22Rv1 (cell line): Measurements from ENCODE around the gene ABLIM2.

Source experiments
- ZFX ChIP-seq: fragments of 450-650 bp; IDR thresholded peaks from 2 replicates; pipeline ENCODE4 v1.6.1; 2017; ENCODE audit warnings: antibody characterized with exemption, borderline replicate concordance
- TF ChIP-seq, protein P1 (sequence below): fragments of 450-650 bp; IDR thresholded peaks from 2 replicates; pipeline ENCODE4 v1.5.1; 2017; ENCODE audit warnings: mild to moderate bottlenecking

- TF ChIP-seq, protein P1, sequence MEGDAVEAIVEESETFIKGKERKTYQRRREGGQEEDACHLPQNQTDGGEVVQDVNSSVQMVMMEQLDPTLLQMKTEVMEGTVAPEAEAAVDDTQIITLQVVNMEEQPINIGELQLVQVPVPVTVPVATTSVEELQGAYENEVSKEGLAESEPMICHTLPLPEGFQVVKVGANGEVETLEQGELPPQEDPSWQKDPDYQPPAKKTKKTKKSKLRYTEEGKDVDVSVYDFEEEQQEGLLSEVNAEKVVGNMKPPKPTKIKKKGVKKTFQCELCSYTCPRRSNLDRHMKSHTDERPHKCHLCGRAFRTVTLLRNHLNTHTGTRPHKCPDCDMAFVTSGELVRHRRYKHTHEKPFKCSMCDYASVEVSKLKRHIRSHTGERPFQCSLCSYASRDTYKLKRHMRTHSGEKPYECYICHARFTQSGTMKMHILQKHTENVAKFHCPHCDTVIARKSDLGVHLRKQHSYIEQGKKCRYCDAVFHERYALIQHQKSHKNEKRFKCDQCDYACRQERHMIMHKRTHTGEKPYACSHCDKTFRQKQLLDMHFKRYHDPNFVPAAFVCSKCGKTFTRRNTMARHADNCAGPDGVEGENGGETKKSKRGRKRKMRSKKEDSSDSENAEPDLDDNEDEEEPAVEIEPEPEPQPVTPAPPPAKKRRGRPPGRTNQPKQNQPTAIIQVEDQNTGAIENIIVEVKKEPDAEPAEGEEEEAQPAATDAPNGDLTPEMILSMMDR: no peak
- no peak for TF ChIP-seq ZFX
Observed at GRCh38 chr4:8089862-8090261, 68.8 kb downstream of the ABLIM2 start.
